Neural crest cell (in vitro differentiated cells): ENCODE data around the gene MCCD1. TPM values are rescaled to one million over a fixed set of nuclear protein-coding genes. Genes with fewer than 3 reads are reported as not detected.

Source experiments
- DNase-seq: peaks from one replicate; pipeline ENCODE4 v3.0.0; 2021; ENCODE audit warnings: low read depth, mixed read lengths, low spot score
- H3K27ac Mint-ChIP-seq: one replicate; pipeline ENCODE4 v1.8.0; 2021; ENCODE audit warnings: mild to moderate bottlenecking, mixed read lengths; ENCODE audit not compliant: unreplicated experiment
- H3K27me3 Mint-ChIP-seq: 2 replicates; pipeline ENCODE4 v1.8.0; 2021; ENCODE audit warnings: low read depth, mild to moderate bottlenecking, mixed read lengths
- H3K36me3 Mint-ChIP-seq: 2 replicates; pipeline ENCODE4 v1.8.0; 2021; ENCODE audit warnings: low read depth, mild to moderate bottlenecking, mixed read lengths
- H3K4me1 Mint-ChIP-seq: 2 replicates; pipeline ENCODE4 v1.8.0; 2021; ENCODE audit warnings: mixed read lengths
- H3K4me3 Mint-ChIP-seq: one replicate; pipeline ENCODE4 v1.8.0; 2021; ENCODE audit warnings: mild to moderate bottlenecking, mixed read lengths
- H3K9me3 Mint-ChIP-seq: 2 replicates; pipeline ENCODE4 v1.8.0; 2021; ENCODE audit warnings: mixed read lengths
- total RNA-seq: library from RNA; stranded (reverse); gene quantifications from 2 replicates; pipeline ENCODE4 v1.2.1, GENCODE V29; 2021
- TF ChIP-seq, protein P1 (sequence below): fragments of 200-600 bp; sonication (generic); conservative IDR thresholded peaks from 2 replicates; pipeline ENCODE4 v1.5.0; 2021; ENCODE audit warnings: antibody characterized with exemption, mild to moderate bottlenecking

The MCCD1 gene
- total RNA-seq, 1 donor from 2014 or later, result not detected

DNA sequence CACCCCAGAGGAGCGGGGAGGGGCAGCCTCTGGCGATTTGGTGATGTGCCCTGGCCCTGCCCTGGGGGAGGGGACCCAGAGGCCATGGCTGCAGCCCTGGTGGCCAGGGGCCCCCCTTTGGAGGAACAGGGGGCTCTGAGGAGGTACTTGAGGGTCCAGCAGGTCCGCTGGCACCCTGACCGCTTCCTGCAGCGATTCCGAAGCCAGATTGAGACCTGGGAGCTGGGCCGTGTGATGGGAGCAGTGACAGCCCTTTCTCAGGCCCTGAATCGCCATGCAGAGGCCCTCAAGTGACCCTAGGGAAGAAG, 29.5 kb downstream of the MCCD1 start:
- no peak overlapping the region for H3K4me3 Mint-ChIP-seq
- H3K9me3 Mint-ChIP-seq, result no peaks in the 10 kb centered on the region
- TF ChIP-seq, protein P1, sequence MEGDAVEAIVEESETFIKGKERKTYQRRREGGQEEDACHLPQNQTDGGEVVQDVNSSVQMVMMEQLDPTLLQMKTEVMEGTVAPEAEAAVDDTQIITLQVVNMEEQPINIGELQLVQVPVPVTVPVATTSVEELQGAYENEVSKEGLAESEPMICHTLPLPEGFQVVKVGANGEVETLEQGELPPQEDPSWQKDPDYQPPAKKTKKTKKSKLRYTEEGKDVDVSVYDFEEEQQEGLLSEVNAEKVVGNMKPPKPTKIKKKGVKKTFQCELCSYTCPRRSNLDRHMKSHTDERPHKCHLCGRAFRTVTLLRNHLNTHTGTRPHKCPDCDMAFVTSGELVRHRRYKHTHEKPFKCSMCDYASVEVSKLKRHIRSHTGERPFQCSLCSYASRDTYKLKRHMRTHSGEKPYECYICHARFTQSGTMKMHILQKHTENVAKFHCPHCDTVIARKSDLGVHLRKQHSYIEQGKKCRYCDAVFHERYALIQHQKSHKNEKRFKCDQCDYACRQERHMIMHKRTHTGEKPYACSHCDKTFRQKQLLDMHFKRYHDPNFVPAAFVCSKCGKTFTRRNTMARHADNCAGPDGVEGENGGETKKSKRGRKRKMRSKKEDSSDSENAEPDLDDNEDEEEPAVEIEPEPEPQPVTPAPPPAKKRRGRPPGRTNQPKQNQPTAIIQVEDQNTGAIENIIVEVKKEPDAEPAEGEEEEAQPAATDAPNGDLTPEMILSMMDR, result no peak
- no peak overlapping the region for H3K27ac Mint-ChIP-seq
- peaks cover 16% of the 10 kb centered on the region for H3K36me3 Mint-ChIP-seq
- H3K27me3 Mint-ChIP-seq, result no peaks in the 10 kb centered on the region
- DNase-seq, result no peak
- peaks cover 18% of the 10 kb centered on the region for H3K4me1 Mint-ChIP-seq

DNA sequence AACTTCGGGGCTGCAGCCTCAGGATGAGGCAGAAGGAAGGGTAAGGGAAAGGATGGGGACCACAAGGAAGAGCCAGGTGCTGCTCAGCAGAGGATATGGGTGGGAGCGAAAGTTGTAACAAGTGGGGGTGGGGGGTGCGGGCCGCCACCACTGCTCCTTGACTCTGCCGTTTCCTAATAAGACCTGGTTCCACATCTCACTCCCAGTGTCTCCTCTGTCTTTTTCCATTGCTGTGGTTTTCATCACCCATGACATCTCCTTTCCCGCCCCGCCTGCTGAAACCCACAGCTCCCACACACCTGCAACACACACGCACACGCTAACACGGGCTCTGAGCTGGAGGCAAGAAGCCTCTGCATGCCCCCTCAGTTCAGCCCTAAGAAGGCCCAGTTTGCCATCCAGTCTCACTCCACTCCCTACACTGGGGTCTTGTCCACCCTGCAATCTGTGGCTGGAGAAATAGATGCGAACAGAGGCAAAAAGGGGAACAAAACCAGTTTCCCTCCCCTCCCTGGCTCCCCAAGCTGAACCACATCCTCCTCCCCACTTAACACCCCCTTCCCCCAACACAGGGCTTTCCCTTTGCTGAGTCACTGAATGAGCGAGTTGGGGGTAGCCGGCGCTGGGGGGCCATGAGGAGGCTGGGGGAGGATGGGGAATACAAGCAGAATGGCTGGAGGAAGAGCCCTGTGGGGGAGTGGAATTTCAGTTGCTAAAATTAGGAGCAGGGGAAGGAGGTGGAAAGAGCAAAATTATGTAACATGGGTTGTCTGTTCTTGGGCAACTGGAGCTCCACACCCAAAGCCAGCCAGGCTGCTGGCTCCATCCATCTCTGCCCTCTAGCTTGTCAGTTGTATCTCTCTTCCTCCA, 30.1 kb downstream of the MCCD1 start:
- DNase-seq, result no peak
- no peaks in the 10 kb centered on the region for H3K9me3 Mint-ChIP-seq
- no peak overlapping the region for H3K4me3 Mint-ChIP-seq
- H3K27me3 Mint-ChIP-seq, result no peaks in the 10 kb centered on the region
- TF ChIP-seq, protein P1, result no peak
- peak overlapping the region; percentile 88 for H3K27ac Mint-ChIP-seq
- H3K4me1 Mint-ChIP-seq, result peaks cover 18% of the 10 kb centered on the region
- H3K36me3 Mint-ChIP-seq, result peaks cover 16% of the 10 kb centered on the region

DNA sequence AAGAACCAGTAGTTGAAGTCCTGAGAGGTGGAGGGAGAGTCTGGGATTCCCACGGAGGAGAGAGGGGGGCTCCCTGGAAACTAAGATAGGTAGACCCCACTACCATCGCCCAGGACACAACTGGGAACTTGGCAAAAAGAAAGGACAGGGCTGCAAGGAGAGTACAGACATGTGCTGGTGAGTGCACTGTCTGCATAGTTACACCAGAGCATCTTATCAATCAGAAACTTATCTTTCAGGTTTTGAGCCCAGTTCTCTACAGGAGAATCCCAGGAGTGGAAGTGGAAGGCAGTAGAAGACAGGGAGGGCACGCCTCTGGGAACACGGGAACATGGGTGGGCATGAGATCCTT, 30.8 kb downstream of the MCCD1 start:
- Mint-ChIP-seq H3K9me3 (no peaks in the 10 kb centered on the region), H3K27ac (peak overlapping the region; percentile 88), H3K27me3 (no peaks in the 10 kb centered on the region), H3K4me1 (peaks cover 18% of the 10 kb centered on the region), H3K4me3 (no peak overlapping the region), H3K36me3 (peaks cover 16% of the 10 kb centered on the region)
- no peak for DNase-seq
- TF ChIP-seq, protein P1, result no peak

DNA sequence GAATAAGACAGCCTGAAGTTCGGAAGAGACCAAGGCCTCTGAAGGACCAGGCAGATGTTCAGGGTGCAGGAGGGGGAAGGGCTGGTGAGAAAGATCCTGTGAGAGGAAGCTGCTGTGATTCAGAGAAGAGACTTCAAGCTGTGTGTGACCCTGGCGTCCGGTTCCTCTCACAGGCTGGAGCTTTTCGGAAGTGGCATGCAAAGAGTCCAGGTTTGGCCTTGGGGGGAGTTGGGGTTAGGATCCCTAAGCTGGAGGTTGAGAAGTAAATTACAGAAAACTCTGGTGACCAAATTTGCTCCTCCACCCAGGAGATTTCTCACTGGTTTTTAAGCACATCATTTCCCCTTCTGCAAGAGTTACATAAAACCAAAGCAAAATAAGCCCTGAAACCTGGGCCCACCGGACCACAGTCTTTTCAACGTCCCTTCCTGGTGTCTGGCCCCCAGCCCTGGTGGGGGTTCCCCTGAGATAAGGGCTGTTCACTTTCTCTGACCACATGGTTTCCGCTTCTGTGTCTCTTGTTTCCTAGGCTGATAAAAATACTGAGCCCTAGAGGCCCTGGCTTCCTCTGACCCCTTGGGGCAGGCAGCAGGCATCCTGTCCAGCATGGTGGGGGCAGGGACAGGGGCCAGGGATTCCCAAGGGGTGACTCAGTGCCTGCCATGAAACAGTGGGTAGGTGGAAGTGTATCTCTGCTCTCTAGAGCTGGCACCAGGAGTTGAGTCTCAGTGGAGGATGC, 31.4 kb downstream of the MCCD1 start:
- Mint-ChIP-seq H3K27me3 (no peaks in the 10 kb centered on the region), H3K27ac (peak overlapping the region; percentile 88), H3K4me1 (peaks cover 18% of the 10 kb centered on the region), H3K4me3 (no peak overlapping the region), H3K9me3 (no peaks in the 10 kb centered on the region), H3K36me3 (peaks cover 16% of the 10 kb centered on the region)
- TF ChIP-seq, protein P1, result no peak
- DNase-seq, result no peak

DNA sequence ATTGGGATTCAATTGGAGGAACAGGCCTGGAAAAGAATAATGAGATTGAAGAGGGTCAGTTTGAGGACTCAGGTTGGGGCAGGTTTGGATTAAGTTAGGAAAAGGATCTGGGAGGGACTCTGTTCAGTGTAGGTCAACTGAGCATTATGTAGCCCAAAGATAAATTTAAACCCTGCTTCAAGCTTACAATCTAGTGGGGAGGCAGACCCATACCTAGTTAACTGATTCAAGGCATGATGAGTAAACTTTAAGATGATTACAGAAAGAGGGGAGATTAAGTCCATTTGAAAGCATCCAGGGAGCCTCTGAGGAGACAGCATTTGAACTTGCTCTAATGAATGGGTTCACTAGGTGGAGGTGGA, 31.9 kb downstream of the MCCD1 start:
- no peak overlapping the region for H3K4me3 Mint-ChIP-seq
- TF ChIP-seq, protein P1, result no peak
- H3K36me3 Mint-ChIP-seq, result peaks cover 16% of the 10 kb centered on the region
- H3K27me3 Mint-ChIP-seq, result no peaks in the 10 kb centered on the region
- H3K27ac Mint-ChIP-seq, result peak overlapping the region; percentile 88
- no peak for DNase-seq
- H3K4me1 Mint-ChIP-seq, result peaks cover 18% of the 10 kb centered on the region
- no peaks in the 10 kb centered on the region for H3K9me3 Mint-ChIP-seq
